HG02981 (cell line): Measurements from ENCODE around the gene DUS1L.

Experiments used
- ATAC-seq: cut with Tn5 transposase; IDR thresholded peaks from one replicate; pipeline ENCODE4 v1.9.1; 2021; ENCODE audit warnings: mild to moderate bottlenecking, moderate library complexity; ENCODE audit not compliant: unreplicated experiment

DUS1L gene

DNA sequence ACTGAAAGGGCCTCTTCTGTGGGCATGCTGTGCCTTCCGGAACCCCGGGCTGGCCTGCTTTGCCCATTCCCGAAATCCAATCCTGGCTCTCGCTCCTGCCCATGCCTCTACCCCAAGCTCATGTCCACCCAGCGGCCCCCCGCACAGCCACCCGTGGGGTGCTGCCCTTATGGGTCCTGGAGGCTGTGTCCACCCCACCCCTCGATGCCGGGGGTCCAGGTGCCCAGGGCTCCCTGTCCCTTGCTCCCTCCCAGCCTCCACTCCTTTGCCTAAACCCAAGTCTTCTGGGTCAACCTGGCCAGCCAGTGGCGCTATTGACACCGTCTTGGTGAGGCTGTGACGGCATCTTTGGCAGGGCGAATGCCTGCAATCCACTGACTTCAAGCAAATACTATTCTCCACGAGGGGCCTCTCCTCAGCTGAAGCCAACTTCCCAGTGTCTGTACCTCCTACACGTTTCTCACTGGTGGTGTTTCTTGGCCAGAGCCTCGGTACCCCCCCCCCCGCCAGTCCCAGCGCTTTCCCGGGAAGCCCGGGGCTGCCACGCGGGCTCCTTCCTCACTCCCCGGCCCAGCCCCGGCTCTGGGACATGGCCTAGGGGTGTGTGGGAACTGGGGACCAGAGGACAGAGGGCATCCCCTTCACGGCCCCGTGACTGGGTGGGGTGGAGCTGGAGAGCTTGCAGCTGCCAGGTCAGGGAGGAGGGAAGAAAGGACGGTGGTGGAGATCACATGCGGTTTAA is 12.2 kb upstream of the DUS1L start:
- ATAC-seq = no peak

DNA sequence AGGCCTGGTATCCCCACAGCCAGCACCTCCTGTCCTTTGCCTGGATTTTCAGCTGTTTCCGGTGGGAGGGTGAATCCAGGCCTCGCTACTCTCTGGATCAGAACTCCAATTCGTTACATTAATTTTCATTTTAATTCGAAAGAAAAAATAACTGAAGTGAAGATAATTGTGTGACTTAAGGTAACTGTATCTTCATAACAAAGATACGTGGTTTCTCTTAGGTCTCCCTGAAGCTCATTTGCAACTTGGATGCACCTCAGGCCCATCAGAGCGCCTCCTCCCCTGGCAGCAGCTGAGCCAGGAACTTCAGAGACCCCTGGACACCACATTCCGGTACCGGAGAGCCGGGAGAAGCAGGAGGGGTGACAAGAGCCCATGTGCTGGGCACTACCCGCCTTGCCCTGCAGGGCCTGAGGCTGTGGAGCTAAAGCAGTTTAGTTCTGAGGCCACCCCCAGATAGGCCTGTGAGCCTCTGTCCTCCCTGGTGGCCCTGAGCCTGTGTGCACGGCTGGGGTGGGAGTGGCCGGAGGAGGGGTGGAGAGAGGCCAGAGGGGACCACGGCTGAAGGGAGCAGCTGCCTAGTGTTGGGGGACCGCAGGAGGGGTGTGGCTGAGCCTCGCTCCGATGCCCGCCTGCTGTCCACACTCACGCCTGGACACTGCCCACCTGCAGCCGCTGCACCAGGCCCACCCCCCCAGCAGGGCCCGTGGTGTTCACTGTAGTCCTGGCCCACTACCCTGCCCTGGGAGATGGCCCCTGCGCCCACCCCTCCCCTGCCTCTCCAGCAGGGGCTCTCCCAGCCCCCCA is 11.4 kb upstream of the DUS1L start:
- ATAC-seq = no peak

GRCh38 chr17:82076018-82076784 is 10.6 kb upstream of the DUS1L start:
- no peak for ATAC-seq

- ATAC-seq = no peak
Observed at GRCh38 chr17:82073446-82073845, 7.8 kb upstream of the DUS1L start.

DNA sequence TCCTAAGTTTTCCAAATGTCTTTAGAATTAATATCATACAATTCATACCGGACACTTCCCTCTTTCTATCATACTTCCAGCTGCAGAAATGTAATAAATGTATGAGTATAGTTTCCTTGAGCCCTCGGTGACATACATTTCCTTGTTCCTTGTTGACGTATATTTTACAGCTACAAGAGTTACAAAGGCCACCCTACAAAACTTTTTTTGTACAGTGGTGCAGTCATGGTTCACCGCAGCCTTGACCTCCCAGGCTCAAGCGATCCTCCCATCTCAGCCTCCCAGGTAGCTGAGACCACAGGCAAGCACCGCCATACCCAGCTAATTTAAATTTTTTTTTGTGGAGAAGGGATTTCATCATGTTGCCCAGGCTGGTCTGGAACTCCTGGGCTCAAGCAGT is 7.2 kb upstream of the DUS1L start:
- ATAC-seq = no peak

- ATAC-seq = no peak
Observed at GRCh38 chr17:82070611-82071010, 5.0 kb upstream of the DUS1L start.

- ATAC-seq = peak; percentile 30
Observed at GRCh38 chr17:82065193-82065637, 389 bp downstream of the DUS1L start.

DNA sequence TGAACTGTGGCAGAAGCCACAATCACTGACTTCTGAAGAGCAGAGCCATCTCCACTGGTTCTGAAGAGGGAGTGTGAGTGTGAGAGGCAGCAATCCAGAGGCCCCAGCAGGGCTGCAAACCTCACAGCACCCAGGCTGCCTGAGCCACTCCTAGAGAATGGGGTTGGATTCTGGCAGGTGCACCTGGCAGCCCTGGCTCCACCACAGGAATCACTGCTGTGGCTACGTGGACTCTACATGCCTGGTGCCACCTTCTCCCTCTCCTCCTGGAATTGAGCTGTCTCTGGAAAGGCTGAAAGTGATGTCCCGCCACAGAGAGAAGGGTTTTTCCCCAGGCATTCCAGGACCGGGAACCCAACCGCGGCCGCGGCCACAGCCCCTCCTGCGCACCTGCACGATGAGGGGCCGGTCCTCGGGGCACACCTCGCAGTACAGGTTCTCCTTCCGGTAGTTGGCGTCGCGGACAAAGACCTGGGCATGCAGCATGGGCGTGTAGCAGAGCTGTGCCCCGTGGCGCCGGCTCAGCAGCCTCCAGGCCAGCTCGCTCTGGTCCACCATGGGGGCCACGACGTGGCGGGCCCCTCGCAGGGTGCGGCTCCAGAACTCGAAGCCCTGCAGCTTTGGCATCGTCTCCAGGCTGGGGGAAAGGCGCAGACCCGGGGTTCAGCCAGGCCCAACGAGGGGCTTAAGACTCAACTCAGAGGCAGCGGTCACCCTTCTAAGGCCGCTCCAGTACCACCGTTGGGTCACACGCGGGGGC is 991 bp downstream of the DUS1L start:
- no peak for ATAC-seq

- no peak for ATAC-seq
Observed at GRCh38 chr17:82063424-82064415, 1.9 kb downstream of the DUS1L start.

GRCh38 chr17:82062984-82063368 is 2.6 kb downstream of the DUS1L start:
- no peak for ATAC-seq

- ATAC-seq = no peak
Observed at GRCh38 chr17:82062076-82062983, 3.3 kb downstream of the DUS1L start.

GRCh38 chr17:82061047-82061925 is 4.3 kb downstream of the DUS1L start:
- no peak for ATAC-seq

DNA sequence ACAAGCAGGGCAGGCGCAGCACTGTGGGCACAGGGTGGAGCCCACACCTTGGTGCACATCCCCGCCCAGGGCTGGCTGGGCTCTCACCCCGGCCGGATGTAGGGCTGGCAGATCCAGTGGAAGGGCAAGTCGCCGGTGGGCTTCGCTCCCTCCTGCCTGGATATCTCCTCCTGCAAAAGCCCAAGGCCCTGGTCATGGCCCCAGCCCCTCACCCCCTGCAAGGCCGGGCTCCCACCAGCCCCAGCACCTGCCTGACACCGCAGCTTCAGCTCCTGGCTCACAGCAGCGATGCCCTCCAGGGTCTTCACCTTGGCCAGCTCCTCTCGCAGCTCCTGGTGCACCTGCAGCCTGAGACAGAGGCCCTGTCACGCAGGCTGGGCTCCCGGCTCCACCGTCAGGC is 5.0 kb downstream of the DUS1L start:
- ATAC-seq = no peak

DNA sequence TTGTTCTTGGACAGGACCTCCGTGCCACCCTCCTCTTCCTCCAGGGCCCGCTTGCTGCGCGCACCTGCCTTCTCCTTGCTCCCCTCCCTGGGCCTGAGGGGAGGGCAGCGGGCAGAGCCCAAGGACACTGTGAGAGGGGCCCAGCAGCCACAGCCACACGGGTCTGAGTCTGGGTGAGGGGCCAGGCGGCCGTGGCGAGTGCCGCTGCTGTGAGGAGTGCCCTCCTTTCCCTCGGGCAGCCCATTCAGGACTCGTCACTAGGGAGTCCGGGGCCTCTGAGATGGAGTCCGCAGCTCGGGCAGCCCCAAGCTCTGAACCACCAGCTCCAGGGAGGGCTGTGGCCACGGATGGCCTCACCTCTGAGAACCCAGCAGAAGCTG is 5.6 kb downstream of the DUS1L start:
- ATAC-seq = no peak

- no peak for ATAC-seq
Observed at GRCh38 chr17:82059272-82060000, 6.2 kb downstream of the DUS1L start.

- no peak for ATAC-seq
Observed at GRCh38 chr17:82058855-82059249, 6.8 kb downstream of the DUS1L start.

DNA sequence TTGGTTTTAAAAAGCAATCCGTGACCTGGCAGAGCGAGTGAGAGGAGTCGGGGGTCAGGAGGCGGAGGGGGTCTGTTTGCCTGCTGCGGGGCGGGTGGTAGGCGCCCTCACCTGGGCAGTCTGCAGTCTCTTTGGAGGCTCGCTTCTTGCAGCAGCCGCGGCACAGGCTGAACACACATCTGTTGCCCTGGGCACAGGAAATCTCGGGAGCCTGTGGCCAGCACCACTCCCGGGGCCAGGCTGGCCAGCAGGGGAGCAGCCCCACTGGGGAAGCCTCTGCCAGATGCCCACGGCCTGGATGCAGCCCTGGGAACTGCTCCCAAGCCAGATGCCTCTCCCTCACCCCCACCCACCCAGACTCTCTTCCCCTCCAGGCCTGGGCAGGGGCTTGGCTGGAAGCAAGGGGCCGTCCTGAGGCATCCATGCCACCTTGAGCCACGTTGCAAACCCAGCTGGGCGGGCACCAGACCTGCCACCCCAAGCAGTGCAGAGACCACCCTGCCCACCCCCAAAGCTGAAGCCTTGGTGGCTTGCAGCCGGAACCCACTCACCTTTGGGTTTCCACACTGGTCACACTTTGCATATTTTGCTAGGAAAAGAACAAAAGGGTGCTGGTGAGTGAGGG is 7.3 kb downstream of the DUS1L start:
- no peak for ATAC-seq
